ENCODE results near the gene ACER1.
"Not testable (repeated sequence)": the region's sequence is repeated elsewhere in the genome, so short reads cannot be mapped to it uniquely, and the experiment has no call there.

Gene ACER1, protein sequence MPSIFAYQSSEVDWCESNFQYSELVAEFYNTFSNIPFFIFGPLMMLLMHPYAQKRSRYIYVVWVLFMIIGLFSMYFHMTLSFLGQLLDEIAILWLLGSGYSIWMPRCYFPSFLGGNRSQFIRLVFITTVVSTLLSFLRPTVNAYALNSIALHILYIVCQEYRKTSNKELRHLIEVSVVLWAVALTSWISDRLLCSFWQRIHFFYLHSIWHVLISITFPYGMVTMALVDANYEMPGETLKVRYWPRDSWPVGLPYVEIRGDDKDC

DNA sequence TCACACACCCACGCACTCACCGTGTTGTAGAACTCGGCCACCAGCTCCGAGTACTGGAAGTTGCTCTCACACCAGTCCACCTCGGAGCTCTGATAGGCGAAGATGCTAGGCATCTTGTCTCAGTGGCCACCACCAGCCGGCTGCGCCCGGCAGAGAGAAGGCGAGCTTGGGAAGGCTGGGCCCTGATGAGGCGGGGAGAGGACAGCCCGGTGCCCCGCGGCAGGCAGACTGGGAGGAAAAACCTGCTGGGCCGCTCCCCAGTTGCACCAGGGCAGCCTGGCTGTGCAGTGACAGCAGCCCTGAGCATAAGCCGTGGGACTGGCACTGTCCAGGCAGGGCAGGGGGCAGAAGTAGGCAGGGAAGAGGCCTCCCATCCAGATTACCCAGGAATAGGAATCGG lies at the start of gene ACER1:
Gene ACER1, minus strand, starts transcription at position 174 of the 400 bp plus-strand sequence. Its CDS starts 61 bp downstream, at position 113.
- no peak for DNase-seq (ENCODE audit: low read depth)

DNA sequence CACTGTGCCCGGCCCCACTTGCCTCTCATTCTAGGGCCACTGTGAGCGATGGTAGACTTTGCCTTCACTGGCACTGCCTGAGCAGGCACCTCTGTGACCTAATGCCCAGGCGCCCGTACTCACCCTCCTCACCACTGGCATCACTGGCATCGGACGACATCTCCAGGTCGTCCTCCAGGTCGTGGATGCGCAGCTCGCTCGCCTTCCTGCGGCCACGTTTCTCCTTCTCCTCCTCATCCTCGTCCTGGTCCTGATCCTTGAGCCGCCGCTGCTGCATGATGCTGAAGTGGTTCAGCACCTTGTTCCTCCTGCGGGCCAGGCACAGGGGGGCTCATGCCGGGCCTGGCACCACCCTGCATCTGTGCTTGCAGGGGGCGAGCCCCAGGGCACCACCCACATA lies 49.8 kb upstream of the ACER1 start:
- no peak for DNase-seq (ENCODE audit: low read depth)

DNA sequence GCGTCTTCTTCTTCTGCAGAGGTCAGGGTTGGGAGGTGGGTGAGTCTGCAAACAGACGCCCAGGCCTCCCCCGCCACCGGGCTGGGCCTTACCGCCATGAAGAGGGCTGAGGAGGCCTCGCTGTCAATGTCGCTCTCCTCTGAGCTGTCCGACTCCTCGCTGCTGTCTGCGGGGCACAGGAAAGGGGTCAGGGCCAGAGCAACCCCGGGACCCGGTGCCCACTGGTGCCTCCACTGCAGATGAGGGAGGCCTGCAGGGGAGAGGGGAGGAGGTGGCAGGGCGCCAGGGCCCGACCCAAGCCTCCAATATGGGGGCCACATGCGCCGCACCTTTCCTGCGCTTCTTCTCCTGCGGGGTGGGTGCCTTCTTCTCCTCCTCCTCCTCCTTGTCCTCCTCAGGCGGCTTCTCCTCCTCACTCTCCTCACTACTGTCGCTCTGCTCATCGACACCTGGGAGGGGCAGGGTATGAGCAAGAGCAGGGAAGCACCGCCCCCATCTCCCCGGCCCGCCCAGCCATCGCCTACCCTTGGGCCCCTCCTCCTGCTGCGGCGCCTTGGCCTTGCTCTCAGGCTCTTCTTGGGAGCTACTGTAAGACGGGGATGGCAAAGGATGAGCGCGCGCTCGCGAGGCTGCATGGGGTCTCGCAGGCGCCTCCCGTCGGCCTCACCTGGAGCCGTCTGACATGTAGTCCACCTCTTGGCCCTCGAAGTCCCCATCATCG lies 47.8 kb upstream of the ACER1 start:
- no peak for DNase-seq (ENCODE audit: low read depth)

DNA sequence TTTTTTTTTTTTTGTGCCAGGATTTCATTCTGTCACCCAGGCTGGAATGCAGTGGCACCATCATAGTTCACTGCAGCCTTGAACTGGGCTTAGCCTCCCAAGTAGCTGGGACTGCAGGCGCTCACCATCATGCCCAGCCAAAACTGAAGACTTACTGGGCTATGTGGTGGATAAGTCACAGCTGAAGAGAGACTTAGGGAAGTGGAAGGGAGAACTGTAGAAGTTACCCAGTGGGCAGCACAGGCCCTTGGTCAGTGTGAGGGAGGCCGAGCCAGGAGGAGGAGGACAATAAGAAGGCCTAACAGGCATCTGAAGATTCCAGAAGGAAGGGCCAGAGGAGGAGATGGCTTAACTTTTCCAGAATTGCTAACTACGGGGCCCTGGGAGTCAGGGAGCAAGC lies 46.3 kb upstream of the ACER1 start:
- DNase-seq (ENCODE audit: low read depth): no peak

DNA sequence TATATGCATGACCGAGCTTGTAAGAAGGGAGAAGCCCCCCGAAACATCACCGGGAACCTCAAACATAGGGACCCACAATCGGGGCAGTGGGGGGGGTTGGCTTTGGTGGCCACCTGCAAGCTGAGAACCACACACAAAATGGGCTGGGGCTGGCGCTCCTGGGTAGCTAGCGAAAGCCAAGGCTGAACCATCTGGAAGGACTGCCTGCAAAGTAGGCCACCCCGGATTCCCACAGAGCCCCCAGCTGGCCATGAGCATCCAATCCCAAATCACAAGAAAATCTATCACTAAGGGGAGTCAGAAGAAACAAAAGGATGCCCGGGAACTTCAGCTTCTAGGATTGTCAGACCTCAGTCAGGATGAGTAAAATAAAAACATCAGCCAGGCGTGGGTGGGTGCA lies 45.1 kb upstream of the ACER1 start:
- DNase-seq (ENCODE audit: low read depth): no peak

DNA sequence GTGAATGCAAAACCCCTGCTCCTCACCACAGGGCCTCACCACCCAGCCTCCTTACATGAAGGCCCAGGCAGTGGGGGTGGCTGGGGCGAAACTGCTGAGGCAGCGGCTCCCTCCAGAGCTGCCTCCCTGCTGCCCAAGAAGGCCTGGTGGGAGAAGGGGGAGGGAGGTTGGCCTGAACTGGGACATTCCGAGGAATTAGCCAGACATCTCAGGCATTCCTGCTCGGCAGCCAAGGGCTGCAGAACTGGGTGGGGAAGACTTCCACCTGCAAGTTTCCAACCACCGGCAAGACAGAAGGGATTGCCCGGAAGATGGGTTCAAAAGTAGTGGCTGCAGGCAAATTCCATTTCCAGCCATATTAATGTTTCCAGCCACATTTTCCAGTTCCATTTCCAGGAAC lies 44.6 kb upstream of the ACER1 start:
- no peak for DNase-seq (ENCODE audit: low read depth)

DNA sequence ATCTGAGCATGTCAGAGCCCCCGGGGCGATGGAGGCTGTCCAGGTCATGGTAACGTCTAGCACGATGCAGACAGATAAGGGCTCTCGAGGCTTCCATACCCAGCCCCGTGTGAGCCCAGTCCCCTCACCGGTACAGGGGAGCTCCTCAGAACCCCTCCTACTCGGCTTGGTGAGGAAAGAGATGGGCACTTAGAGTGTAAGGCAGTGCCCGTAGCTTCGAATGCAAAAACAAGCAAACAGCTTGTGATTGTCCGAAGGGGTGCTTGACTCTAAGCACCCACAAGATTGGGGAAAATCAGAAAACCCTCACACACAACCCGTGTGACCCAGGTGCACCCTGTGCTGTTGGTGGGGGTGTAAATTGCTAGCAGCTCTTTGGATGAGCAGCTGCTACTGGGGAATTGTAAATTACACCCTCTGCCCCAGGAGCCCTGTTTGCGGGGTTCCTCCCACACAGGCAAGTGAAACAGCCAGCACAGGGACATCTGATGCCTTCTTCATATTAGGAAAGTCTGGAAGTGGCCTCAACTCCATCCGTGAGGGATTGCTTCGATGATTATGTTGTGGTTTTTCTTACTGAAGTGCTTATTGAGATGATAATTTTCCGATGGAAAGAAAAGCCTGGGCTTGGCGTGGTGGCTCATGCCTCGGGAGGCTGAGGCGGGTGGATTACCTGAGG lies 43.2 kb upstream of the ACER1 start:
- DNase-seq (ENCODE audit: low read depth): no peak

DNA sequence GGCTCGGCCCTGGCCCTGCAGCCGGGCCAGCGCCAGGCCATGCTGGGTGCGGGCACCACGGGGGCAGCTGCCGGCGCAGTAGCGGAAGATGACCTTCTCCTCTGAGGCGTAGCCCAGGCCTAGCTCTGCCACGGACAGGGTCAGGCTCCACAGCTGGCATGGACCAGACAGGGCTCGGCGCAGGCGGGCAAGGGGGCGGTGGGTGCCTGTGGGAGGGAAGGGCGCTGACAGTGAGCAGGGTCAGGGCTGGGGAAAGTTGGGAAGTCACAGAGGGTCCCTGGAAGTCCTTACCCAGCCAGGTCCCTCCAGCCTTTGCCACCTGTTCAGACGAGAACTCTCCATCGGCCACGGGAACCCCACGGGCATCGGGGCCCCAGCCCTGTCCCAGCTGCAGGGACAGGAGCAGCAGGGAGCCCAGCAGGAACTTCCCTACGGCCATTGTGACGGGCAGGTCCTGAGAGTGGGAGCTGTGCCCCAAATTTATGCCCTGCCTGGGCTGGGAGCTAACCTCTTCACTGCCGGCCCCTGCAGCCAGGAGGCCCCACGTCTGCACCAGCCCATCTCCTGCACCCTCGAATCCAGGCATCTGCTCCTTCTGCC lies 42.1 kb upstream of the ACER1 start, which contains the start of gene PSPN:
Gene PSPN, minus strand, starts transcription at position 523 of the 600 bp plus-strand sequence. Its CDS starts 84 bp downstream, at position 439.
- no peak for DNase-seq (ENCODE audit: low read depth)

DNA sequence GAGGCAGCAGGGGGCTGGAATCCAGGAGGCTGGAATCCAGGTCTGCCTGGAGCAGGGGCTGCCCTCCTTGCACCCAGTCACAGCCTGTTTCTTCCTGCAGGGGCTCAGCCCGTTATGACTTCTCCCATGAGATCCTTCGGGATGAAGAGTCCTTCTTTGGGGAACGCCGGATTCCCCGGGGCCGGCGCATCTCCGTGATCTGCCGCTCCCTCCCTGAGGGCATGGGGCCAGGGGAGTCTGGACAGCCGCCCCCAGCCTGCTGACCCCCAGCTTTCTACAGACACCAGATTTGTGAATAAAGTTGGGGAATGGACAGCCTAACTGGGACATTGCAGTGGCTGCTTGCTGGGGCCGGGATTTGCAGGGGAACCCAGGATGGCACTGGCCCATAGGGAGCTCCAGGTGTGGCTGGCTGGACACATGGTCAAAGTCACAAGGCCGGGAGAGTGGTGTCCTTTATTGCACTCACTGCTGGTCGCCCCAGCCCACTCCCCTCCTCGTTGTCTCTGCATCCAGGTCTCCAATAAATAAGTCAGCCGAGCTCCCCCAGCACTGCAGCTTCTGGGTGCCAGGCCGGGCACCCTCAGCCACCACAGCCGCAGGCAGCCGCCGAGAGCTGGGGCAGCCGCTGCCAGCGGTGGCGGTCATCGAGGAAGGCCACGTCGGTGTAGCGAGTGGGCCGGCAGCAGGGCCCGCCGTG lies 41.4 kb upstream of the ACER1 start:
- no peak for DNase-seq (ENCODE audit: low read depth)

DNA sequence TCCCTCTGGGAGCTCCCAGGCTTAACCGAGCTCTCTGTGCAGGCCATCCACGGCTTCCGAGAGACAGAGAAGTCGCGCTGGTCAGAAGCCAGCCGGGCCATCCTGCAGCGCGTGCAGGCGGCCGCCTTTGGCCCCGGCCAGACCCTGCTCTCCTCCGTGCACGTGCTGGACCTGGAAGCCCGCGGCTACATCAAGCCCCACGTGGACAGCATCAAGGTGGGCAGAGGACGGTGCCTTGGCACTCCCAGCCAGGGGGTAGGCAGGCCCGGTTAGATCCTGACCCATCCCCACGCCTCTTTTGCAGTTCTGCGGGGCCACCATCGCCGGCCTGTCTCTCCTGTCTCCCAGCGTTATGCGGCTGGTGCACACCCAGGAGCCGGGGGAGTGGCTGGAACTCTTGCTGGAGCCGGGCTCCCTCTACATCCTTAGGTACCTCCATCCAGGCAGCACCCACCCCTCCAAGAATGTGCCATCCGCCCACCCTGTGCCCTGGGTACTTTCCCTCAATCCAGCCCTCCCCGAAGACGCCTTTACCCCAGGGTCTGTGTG lies 40.8 kb upstream of the ACER1 start:
- DNase-seq (ENCODE audit: low read depth): no peak

DNA sequence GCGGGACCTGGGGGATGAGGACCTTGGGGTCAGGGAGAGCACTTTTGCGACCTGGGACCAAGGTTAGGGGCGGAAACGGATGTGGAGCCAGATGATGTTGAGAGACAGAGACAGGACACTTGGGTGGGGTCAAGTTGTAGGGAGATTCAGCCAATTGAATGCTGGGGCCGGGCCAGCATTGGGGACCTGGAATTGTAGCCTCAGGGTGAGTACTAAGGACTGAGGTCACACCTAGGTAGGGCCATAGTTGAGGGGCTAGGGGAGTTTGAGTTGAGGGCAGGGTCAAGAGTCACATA lies 40.3 kb upstream of the ACER1 start:
- DNase-seq (ENCODE audit: low read depth): no peak

DNA sequence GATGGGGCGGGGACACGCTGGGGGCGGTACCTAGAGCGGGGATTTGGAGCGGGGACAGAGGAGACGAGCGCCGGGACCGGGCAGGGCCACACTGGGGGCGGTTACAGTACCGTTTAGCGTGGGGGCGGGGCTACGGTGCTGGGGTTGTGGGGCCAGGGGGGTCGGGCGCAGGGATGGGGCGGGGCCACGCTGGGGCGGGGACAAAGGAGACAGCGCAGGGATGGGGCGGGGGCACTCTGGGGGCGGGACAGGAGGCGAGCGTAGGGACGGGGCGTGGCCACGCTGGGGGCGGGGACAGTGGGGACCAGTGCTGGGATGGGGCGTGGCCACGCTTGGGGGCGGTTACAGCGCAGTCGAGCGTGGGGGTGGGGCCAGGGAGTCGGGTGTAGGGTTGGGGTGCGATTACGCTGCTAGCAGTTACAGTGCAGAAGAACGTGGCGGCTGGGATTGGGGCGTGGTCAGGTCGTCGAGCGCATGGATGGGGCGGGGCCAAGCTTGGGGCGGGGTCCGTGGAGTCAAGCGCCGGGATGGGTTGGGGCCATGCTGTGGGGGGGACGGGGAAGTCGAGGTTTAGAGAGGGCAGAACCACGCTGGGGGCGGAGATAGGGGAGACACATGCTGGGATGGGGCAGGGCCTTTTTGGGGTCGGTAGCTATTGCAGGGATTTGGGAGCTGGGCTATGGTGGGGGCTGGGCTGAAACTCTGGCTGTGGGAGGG lies 39.8 kb upstream of the ACER1 start:
- DNase-seq (ENCODE audit: low read depth): peak; percentile 94

DNA sequence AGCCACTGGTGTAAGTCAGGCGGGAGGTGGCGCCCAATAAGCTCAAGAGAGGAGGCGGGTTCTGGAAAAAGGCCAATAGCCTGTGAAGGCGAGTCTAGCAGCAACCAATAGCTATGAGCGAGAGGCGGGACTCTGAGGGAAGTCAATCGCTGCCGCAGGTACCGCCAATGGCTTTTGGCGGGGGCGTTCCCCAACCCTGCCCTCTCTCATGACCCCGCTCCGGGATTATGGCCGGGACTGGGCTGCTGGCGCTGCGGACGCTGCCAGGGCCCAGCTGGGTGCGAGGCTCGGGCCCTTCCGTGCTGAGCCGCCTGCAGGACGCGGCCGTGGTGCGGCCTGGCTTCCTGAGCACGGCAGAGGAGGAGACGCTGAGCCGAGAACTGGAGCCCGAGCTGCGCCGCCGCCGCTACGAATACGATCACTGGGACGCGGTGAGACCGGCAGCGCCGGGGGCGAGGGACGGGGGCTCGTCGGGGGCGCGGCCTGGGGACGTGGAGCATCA lies 39.2 kb upstream of the ACER1 start, which contains the start of gene ALKBH7:
Gene ALKBH7, plus strand, starts transcription at position 201 of the 502 bp plus-strand sequence. Its CDS starts 27 bp downstream, at position 228.
- peak; percentile 97 for DNase-seq (ENCODE audit: low read depth)

DNA sequence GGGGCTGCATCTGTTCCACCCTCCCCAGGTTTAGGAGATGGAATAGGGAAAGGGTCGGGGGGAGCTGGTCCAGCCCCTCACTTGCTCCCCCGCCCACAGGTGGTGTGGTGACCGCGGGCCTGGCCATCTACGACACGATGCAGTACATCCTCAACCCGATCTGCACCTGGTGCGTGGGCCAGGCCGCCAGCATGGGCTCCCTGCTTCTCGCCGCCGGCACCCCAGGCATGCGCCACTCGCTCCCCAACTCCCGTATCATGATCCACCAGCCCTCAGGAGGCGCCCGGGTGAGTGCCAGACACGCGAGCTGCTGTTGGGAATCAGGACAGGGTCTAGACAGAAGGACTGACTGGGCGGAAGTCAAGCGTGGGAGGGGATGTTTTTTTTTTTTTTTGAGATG lies 30.9 kb upstream of the ACER1 start:
- DNase-seq (ENCODE audit: low read depth): no peak

DNA sequence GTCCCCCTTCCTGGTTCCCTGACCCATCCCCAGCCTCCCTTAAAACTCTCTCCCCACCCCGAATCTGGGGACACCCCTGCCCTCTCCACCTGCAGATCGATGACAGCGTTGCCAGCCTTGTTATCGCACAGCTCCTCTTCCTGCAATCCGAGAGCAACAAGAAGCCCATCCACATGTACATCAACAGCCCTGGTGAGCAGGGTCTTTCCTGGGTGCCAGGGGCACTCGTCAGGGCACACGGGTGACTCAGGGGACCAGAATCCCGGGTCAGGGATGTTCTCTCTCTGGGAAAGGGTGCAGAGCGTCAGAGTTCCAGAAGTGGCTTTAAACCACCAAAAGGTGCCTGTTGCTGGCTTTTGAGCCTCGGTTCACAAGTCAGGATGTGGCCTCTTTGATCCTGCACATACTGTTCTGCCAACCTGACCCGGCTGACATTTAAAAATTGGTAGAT lies 29.0 kb upstream of the ACER1 start:
- peak; percentile 33 for DNase-seq (ENCODE audit: low read depth)

DNA sequence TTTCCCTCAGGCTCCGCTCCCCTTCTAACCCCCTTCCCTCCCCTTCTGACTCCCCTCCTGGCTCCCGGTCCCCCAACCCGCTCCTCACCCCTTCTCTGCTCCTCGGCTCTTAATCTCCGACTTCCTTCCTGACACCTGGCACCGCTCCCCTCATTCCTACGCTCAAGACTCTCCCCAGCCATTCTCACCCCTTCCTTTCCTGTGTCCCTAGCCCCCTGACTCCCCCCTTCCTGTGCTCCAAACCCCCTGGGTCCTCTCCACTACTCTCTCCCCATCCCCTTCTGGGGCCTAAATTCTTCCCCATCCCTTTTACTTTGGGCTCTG lies 28.6 kb upstream of the ACER1 start:
- no peak for DNase-seq (ENCODE audit: low read depth)

DNA sequence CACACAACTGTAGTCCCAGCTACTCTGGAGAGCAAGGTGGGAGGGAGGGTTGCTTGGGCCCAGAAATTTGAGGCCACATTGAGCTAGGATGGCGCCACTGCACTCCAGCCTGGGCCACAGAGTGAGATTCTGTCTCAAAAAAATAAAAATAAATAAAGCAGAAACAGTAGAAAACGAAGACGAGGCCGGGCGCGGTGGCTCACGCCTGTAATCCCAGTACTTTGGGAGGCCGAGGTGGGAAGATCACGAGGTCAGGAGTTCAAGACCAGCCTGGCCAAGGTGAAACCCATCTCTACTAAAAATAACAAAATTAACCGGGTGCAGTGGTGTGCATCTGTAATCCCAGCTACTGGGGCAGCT lies 27.4 kb upstream of the ACER1 start:
- DNase-seq (ENCODE audit: low read depth): not testable (repeated sequence)

DNA sequence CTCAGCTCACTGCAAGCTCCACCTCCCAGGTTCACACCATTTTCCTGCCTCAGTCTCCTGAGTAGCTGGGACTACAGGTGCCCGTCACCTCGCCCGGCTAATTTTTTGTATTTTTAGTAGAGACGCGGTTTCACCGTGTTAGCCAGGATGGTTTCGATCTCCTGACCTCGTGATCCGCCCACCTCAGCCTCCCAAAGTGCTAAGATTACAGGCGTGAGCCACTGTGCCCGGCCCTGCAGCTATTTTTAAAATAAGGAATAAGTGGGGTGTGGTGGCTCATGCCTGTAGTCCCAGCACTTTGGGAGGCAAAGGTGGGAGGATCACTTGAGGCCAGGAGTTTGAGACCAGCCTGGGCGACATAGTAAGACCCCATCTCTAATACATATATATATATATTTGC lies 27.0 kb upstream of the ACER1 start:
- not testable (repeated sequence) for DNase-seq (ENCODE audit: low read depth)

DNA sequence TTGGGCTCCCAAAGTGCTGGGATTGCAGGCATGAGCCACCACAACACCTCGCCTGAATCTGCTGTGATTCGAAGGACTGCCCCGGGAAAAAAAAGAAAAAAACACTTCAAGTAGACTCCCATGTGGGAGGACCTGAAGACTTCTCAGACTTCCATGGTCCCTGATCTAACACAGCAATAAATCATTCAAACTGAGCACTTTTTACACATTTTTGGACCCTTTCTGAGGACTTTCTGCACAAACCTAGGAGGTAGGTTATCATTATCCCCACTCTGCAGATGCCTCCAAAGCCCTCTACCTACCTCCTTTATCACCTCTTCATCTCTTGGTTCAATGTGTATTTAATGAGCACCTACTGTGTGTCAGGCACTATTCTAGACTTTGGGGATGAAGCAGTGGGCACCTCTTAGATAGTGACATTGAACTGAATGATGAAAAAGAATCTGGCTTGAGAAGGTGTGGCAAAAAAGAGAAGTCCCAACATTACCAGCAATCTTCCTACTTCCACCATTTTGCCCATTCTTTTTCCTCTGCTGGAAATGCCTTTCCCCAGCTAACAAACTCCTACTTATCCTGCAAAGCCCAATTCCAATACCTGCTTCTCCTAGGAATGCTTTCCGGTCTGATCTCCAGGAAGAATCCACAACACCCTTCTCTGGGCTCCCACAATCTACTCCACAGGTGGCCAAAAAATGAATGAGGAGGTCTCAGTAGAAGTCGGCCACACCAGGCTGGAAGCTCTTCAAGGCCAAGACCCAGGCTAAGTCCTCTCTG lies 26.3 kb upstream of the ACER1 start:
- DNase-seq (ENCODE audit: low read depth): no peak

DNA sequence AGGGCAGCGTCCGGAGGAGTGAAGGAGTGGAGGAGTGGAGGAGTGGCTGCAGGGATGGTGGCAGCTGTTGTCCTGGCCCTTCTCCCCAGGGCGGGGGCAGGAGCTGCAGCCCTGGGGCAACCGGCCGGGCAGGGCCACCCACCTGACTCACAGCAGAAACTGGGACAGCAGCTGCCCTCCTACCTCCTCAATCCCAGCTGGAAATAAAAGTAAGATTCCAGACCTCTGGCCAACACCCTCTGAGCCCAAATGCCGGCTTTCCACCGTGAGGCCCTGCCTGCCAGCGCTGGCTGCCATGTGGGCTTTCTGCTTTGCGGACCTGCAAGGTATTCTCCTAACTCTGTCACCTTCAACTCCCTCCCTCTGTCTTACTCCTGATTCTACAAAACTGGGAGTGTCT lies 24.6 kb upstream of the ACER1 start:
- no peak for DNase-seq (ENCODE audit: low read depth)
